Daoy (cell line): ENCODE measurements around the gene C1GALT1. TPM values are rescaled to one million over a fixed set of nuclear protein-coding genes. Genes with fewer than 3 reads are reported as not detected.
A peak's percentile ranks its signal among the peaks of the same experiment; 100 is the strongest.

Experiments used
- DNase-seq: peaks from one replicate; pipeline ENCODE4 v3.0.0-alpha.2; 2015; ENCODE audit warnings: low read depth
- total RNA-seq: library from RNA; depleted of rRNA; stranded (reverse); fragments of >200 nt; shearing (Covaris generic); gene quantifications from 2 replicates; pipeline ENCODE4 v1.2.3, GENCODE V29; 2014

Gene C1GALT1
- total RNA-seq, 1 experiment from 2014 or later = 46.0 TPM

- DNase-seq = no peak
Observed at GRCh38 chr7:7201578-7202374, 19.4 kb downstream of the C1GALT1 start.

- DNase-seq = no peak
Observed at GRCh38 chr7:7202375-7202720, 20.0 kb downstream of the C1GALT1 start.

DNA sequence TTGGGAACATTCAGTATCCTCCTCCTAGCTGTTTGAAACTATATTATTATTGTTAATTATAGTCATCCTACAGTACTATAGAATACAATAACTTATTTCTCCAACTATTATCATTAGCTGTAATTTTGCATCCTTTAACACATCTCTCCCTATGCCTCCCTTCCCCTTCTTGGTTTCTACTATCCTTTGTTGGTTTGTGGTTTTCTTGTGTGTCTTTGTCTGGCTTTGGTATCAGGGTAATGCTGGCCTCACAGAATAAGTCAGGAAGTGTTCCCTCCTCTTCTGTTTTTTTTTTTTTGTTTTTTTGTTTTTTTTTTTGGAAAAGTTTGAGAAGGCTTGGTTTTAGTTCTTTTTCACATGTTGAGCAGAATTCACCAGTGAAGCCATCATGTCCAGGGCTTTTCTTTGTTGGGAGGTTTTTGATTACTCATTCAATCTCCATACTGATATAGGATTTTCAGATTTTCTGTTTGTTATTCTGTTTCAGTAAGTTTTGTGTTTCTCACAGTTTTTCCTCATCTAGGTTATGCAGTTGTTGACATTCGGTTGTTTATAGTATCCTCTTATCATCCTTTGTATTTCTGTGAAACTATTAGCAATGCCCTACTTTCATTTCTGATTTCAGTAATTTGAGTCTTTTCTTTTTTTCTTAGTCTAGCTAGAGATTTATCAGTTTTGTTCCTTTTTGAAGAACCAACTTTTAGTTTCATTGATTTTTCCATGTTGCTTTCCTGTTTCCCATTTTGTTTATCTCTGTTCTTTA, 21.6 kb downstream of the C1GALT1 start:
- DNase-seq = no peak

DNA sequence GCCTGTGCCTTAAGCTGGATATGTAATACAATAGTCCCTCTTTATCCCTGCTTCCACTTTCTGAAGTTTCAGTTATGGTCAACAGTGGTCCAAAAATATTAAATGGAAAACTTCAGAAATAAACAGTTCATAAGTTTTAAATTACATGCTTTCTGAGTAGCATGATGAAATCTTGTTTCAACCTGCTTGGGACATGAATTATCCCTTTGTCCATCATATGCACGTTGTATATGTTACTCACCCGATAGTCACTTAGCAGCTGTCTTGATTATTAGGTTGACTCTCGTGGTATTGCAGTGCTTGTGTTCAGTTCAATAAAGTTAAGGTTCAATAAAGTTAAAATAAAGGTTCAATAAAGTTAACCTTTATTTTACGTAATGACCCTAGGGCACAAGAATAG, 25.5 kb downstream of the C1GALT1 start:
- DNase-seq = no peak

DNA sequence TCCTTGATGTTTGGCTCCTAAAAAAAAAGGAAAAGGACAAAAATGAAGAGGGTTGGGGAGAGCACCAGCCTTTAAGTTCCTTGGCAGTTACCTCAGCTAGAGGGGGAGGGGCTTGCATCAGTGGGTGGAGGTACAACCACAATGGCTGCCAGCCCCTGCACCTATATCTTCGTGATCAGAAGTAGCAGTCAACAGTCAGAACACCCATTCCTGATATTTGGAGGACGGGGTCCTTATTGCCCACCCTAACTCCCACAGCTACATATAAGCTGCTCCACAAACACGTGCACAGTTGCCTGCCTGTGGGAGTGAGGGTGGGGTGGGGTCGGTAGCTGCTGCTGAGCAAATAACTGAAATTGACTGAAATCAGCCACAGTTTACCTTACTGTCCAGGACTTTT, 26.2 kb downstream of the C1GALT1 start:
- no peak for DNase-seq

- DNase-seq = no peak
Observed at GRCh38 chr7:7209412-7210050, 27.2 kb downstream of the C1GALT1 start.

DNA sequence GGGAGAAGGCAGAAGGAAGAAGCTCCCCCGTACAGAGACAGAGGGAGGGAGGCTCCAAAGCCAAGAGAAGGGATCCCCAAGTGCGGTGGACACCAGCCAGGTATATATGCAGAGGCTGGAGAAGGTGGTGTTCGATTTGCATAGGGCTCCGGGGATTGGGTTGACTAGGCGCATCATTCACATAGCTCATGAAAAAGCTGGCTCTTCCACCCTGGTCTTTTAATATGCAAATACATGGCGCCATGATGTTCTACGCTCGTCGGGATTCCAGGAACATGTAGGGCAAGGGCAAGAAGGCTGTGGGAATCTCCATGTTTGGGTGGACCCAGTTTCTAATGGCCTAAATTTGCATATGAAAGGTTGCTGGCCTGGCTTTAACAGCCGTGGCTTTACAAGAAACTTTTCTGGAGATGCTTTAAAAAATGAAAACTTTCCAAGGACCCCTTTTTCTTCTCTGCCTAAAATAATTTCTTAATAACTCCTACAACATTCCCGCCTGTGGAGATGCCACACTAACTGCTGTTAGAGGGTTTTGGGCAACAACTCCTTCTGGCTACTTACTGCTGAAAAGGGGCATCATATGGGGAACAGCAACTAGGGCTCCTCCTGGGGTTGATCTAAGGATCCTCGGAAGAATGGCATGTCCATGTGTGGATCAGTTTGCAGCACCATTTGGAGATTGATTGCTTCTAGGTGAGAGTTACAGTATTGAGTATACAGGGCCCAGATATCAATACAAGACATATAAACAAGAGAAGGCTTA, 28.3 kb downstream of the C1GALT1 start:
- no peak for DNase-seq

DNA sequence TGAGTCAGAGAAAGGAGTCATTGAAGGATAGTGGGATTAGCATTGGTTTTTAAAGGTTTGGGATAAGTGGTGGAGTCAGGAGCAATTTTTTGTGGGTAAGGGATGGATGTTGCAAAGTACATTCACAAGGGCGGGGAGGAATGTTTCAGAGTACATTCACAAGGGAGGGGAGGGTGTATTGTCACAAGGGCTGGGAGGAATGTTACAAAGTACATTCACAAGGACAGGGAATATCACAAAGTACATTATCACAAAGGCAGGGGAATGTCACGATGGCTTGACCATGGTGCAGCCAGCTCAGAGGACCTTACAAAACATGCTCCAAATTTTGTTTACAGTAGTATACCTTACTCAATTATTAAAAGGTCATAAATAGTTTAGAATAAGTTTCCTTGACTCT, 30.3 kb downstream of the C1GALT1 start:
- DNase-seq = no peak

DNA sequence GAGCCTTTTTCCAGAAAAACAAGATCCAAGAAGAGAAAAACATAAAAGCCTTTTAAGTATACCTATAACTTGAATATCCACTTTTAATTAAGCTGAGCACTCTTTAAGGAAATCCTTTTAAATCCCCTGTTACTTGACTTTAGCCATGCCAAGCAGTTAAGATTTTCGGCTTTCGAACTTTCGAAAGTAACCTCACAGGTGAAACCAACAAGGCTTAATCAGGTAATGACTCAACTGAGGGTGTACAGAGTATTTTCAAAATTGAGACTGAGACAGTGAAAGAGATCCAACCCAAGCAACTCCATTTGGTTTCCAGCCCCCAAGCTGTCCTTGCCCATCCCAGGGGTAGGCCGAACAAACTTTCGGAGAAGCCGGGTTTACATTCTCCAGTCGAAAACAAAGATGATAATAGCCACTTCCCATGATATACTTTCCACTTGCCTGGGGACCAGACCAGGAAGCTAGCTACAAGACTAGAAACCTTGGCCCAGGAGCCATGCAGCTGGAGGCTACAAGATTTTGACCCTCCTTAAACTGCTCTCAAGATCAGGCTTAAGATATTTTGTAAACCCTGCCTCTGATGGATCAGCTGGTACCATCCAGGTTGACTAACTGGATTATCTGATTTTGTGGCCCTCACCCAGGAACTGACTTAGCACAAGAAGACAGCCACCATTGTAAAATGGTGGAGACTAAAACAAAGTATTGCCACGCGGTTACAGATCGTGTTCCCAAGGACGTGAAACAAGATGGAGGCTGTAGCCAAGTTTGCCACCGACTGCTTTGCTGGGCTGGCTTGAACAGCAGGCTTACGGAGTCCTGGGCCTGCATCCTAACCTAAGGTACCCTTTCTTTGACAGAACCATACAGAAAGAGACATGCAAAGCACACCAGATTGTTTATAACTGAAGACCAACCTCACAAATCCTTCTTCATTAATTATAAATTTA, 32.3 kb downstream of the C1GALT1 start:
- no peak for DNase-seq

GRCh38 chr7:7216279-7216678, 33.9 kb downstream of the C1GALT1 start:
- DNase-seq = no peak

DNA sequence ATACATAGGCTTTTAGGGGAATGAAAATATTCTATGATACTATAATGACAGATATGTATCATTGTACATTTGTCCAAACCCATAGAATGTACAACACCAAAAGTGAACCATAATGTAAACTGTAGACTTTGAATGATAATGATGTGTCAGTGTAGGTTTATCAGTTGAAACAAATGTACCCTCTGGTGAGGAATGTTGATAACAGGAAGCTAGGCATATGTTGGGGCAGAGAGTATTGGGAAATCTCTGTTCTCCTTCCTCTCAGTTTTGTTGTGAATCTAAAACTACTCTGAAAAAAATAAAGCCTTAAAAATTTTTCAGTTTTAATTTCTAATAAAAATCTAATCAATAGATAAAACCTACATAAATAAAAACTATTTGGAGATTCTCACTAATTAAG, 36.9 kb downstream of the C1GALT1 start:
- no peak for DNase-seq

DNA sequence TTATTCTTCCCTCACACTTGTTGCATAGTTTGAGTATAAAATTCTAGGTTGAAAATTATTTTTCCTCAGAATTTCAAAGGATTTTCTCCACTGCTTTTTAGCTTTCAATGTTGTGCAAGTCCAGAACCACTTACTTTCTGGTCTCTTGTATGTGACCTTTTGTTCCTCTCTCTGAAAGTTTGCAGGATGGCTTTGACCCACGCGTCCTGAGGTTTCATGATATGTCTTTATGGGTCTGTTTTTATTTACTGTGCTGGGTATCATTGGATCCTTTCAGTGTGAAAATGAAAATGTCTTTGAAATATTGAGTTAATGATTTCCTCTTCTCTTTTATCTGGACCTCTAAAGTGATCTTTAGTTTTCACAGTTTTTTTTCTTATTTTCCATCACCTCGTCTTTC, 38.5 kb downstream of the C1GALT1 start:
- DNase-seq = no peak

GRCh38 chr7:7221599-7222038, 39.3 kb downstream of the C1GALT1 start:
- peak; percentile 68 for DNase-seq

- DNase-seq = no peak
Observed at GRCh38 chr7:7223250-7223649, 40.9 kb downstream of the C1GALT1 start.

DNA sequence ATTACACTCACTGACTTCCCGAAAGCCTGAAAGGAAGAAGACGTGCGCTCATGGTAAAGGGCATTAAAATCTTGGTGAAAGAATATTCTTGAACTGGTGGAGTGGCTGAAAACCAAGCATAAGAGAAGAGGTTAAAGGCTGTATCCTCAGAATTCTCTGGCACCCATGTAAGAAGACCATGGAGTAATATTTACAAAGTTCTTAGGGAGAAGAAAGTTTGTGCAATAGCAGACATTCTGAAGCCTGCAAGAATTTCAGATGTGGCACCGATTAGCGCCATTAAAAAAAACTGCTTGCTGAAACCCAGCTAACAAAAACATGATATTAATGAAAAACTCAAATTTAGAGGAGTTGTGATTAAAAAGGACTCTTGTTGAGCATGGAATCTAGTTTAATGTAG, 44.1 kb downstream of the C1GALT1 start:
- no peak for DNase-seq

- no peak for DNase-seq
Observed at GRCh38 chr7:7228472-7228871, 46.1 kb downstream of the C1GALT1 start.

- no peak for DNase-seq
Observed at GRCh38 chr7:7228967-7229366, 46.6 kb downstream of the C1GALT1 start.

DNA sequence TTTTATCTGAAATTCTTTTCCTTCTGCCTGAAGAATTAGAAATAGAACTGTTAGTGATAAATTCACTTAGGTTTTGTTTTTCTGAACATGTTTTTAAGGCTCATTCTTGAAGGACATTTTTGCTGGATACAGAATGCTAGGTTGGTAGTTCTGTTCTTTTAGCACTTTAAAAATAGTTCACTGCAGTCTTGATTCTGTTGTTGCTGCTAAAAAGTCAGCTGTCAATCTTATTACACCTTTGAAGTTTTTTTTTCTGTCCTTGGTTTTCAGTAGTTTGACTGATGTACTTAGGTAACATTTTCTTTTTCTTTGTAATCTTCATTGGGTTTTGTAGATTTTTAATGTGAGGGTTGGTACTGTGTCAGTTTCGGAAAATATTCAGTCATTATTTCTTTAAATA, 48.7 kb downstream of the C1GALT1 start:
- DNase-seq = no peak

DNA sequence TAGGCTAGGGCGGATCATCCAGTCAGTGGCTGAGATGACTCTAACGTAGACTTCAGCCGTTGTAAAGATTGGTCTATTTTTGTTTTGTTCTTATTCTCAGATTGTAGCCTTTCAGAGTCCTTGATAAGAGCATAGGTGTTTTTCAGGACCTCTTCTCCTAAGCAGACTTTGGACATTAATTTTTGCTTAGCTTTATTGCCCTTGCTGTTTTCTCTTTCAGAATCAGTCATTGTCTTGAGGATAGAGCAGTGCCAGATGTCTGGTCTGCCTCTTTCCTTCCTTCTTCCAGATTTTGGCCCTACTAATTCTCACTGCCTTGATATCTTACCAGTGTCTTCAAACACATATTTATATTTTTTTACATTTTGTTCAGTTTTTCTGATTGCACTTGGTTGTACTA, 49.5 kb downstream of the C1GALT1 start:
- DNase-seq = no peak

DNA sequence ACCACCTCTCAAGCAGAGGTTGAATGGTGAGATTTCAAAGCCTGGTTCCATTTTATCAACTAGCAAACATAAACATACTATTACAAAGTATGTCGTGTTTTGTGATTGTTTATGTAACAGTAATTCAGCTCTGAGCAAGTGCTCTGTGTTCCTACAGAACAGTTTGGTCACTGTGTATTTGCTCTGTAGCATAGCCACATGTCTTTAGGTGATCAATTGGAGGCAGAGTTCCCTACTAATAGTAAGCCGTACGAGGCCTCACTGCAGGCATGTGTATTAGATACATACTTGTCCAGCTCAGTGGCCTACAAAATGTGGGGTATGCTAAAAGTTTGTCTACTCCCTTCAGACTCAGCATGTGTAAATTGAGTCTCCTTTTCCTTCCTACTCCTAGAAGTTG, 53.0 kb downstream of the C1GALT1 start:
- no peak for DNase-seq

GRCh38 chr7:7236041-7236440, 53.7 kb downstream of the C1GALT1 start:
- DNase-seq = no peak
